Peyer's patch (tissue), 4 donors: ENCODE measurements around the gene NFATC3.

Experiments
- CTCF ChIP-seq, 6 experiments: fragments of 450-650 bp in 4 of 6; fragments of 200-600 bp in 2 of 6; sonication (generic) in 1 of 6; IDR thresholded peaks; one replicate each; pipeline ENCODE4 v1.5.1; 2017 to 2019; ENCODE audit warnings: antibody characterized with exemption in 6 of 6, mild to moderate bottlenecking in 3 of 6, moderate library complexity in 1 of 6
- POLR2A ChIP-seq, 2 donors: fragments of 450-650 bp; IDR thresholded peaks; one replicate each; pipeline ENCODE4 v1.5.1; 2017; ENCODE audit warnings: antibody characterized with exemption in 2 of 2, mild to moderate bottlenecking in 2 of 2, moderate library complexity in 2 of 2

- TF ChIP-seq CTCF (IDR thresholded peaks at IDR 0.05) (no peak), POLR2A (IDR thresholded peaks at IDR 0.05) (no peak)
Observed at GRCh38 chr16:68183046-68183445, 97.9 kb downstream of the NFATC3 start.
